PC-3 (cell line): Measurements from ENCODE around the gene PPM1B.

Source experiments
- EZH2 ChIP-seq: fragments of 300-600 bp; sonication (generic); IDR thresholded peaks from one replicate; pipeline ENCODE4 v1.6.1; 2017; ENCODE audit warnings: antibody characterized with exemption, mild to moderate bottlenecking, low read length; ENCODE audit not compliant: unreplicated experiment
- EZH2phosphoT487 ChIP-seq: fragments of 300-600 bp; sonication (generic); IDR thresholded peaks from 2 replicates; pipeline ENCODE4 v1.6.1; 2018; ENCODE audit warnings: mild to moderate bottlenecking, antibody characterized with exemption, low read length, borderline replicate concordance
- TF ChIP-seq, protein P1 (sequence below): fragments of 300-600 bp; sonication (generic); conservative IDR thresholded peaks from 2 replicates; pipeline ENCODE4 v1.5.1; 2017; ENCODE audit warnings: antibody characterized with exemption, low read depth, mild to moderate bottlenecking, low read length

DNA sequence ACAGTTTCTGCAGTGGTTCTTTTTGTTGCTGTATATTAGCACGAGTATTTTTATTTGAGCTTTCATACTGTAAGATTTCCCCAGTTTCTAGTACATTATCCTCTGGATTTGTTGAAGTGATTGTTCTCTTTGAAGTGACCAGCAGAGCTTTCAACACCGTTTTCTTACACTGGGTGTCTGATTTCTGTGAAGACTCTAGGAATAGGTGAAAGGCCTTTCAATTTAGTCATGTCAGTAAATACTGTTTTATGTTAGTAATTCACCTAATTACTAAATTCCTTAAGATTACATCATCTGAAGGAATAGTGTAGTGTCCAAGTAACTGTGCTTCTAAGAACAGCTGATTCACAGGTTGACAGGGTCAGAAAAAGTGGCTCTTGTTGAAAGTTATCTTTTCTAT is 2.3 kb downstream of the PPM1B start:
- TF ChIP-seq, protein P1, sequence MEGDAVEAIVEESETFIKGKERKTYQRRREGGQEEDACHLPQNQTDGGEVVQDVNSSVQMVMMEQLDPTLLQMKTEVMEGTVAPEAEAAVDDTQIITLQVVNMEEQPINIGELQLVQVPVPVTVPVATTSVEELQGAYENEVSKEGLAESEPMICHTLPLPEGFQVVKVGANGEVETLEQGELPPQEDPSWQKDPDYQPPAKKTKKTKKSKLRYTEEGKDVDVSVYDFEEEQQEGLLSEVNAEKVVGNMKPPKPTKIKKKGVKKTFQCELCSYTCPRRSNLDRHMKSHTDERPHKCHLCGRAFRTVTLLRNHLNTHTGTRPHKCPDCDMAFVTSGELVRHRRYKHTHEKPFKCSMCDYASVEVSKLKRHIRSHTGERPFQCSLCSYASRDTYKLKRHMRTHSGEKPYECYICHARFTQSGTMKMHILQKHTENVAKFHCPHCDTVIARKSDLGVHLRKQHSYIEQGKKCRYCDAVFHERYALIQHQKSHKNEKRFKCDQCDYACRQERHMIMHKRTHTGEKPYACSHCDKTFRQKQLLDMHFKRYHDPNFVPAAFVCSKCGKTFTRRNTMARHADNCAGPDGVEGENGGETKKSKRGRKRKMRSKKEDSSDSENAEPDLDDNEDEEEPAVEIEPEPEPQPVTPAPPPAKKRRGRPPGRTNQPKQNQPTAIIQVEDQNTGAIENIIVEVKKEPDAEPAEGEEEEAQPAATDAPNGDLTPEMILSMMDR: no peak
- no peak for TF ChIP-seq EZH2
- TF ChIP-seq EZH2phosphoT487: no peak
